Measurements from ENCODE around the gene NHLRC4. TPM values are rescaled to one million over a fixed set of nuclear protein-coding genes. Genes with fewer than 3 reads are reported as not detected.
A peak's percentile ranks its signal among the peaks of the same experiment; 100 is the strongest.

Gene NHLRC4
- total RNA-seq, 2 experiments from 2014 or later: 0.41 to 0.72 TPM

GRCh38 chr16:591231-591630, 24.4 kb downstream of the NHLRC4 start:
- CTCF ChIA-PET: no interaction called here

GRCh38 chr16:591892-592517, 25.2 kb downstream of the NHLRC4 start:
- Mint-ChIP-seq H3K4me1 (ENCODE audit: low read depth) (peaks cover 26% of the 10 kb centered on the region), H3K36me3 (ENCODE audit: low read depth) (peaks cover 13% of the 10 kb centered on the region), H3K9me3 (no peaks in the 10 kb centered on the region), H3K27me3 (no peaks in the 10 kb centered on the region), H3K27ac (no peak overlapping the region), H3K4me3 (no peak overlapping the region)
- ChIA-PET CTCF (interaction anchor here (0.9 kb wide), 1 partner anchor 45 kb away, joined by 3 read pairs; the partner anchor contains the start of gene METTL26), POLR2A (no interaction called here)
- DNase-seq: no peak
- no peak for ATAC-seq
- intact Hi-C loops (cut with micrococcal nuclease): no loop called here
- no peak for TF ChIP-seq CTCF (IDR thresholded peaks at IDR 0.05)

More at GRCh38 chr16:591231-591630, 24.4 kb downstream of the NHLRC4 start:
- Mint-ChIP-seq H3K27ac (peak overlapping the region; percentile 63), H3K4me1 (ENCODE audit: low read depth) (peaks cover 26% of the 10 kb centered on the region), H3K4me3 (peak overlapping the region; percentile 83), H3K27me3 (no peaks in the 10 kb centered on the region), H3K36me3 (ENCODE audit: low read depth) (peaks cover 13% of the 10 kb centered on the region), H3K9me3 (no peaks in the 10 kb centered on the region)
- no peak for ATAC-seq
- no peak for DNase-seq
- intact Hi-C loops (cut with micrococcal nuclease): no loop called here
- POLR2A ChIA-PET: interaction anchor here (1.5 kb wide), 1 partner anchor 45 kb away, joined by 5 read pairs; the partner anchor contains the start of gene METTL26
- TF ChIP-seq CTCF (IDR thresholded peaks at IDR 0.05): no peak

- intact Hi-C loops (cut with micrococcal nuclease): no loop called here
- ATAC-seq (no peak), DNase-seq (no peak)
- ChIA-PET POLR2A (no interaction called here), CTCF (interaction anchor here (0.9 kb wide), 2 partner anchors 22 to 44 kb away, joined by 3 read pairs; partner anchors contain the start of gene METTL26)
- no peaks in the 10 kb centered on the region for H3K9me3 Mint-ChIP-seq
- H3K27me3 Mint-ChIP-seq: no peaks in the 10 kb centered on the region
- H3K36me3 Mint-ChIP-seq (ENCODE audit: low read depth): peaks cover 9% of the 10 kb centered on the region
- H3K4me1 Mint-ChIP-seq (ENCODE audit: low read depth): peaks cover 22% of the 10 kb centered on the region
- no peak overlapping the region for H3K27ac Mint-ChIP-seq
- TF ChIP-seq CTCF (IDR thresholded peaks at IDR 0.05): no peak
- H3K4me3 Mint-ChIP-seq: no peak overlapping the region
These were observed 25.9 kb downstream of the NHLRC4 start for GRCh38 chr16:592518-593306.

- H3K4me1 Mint-ChIP-seq (ENCODE audit: low read depth): peaks cover 22% of the 10 kb centered on the region
These were observed 26.6 kb downstream of the NHLRC4 start for GRCh38 chr16:593406-593805.

More at GRCh38 chr16:593406-593805, 26.6 kb downstream of the NHLRC4 start:
- intact Hi-C loops (cut with micrococcal nuclease): no loop called here
- Mint-ChIP-seq H3K27me3 (no peaks in the 10 kb centered on the region), H3K36me3 (ENCODE audit: low read depth) (peaks cover 2% of the 10 kb centered on the region), H3K4me3 (no peak overlapping the region), H3K9me3 (no peaks in the 10 kb centered on the region), H3K27ac (peak overlapping the region; percentile 12)
- ATAC-seq (no peak), DNase-seq (no peak)
- no peak for TF ChIP-seq CTCF (IDR thresholded peaks at IDR 0.05)
- ChIA-PET POLR2A (no interaction called here), CTCF (interaction anchor here (0.9 kb wide), 1 partner anchor 23 kb away, joined by 3 read pairs; no protein-coding TSS in a partner anchor)
